ENCODE results near the gene SKP1.
"Not testable (repeated sequence)": the region's sequence is repeated elsewhere in the genome, so short reads cannot be mapped to it uniquely, and the experiment has no call there.

Gene SKP1

GRCh38 chr5:134176511-134177368 lies at the start of gene SKP1:
Gene SKP1, minus strand, starts transcription at chr5:134176950. Its CDS starts 2,928 bp downstream, at chr5:134174022.
- DNase-seq (ENCODE audit: low read depth): peak; percentile 78

GRCh38 chr5:134225780-134226440 lies 49.2 kb upstream of the SKP1 start, which contains the start of gene PPP2CA:
Gene PPP2CA, minus strand, starts transcription at chr5:134226073. Its CDS starts 212 bp downstream, at chr5:134225861.
- DNase-seq (ENCODE audit: low read depth): peak; percentile 99

GRCh38 chr5:134224888-134225779 lies 48.4 kb upstream of the SKP1 start:
- peak; percentile 57 for DNase-seq (ENCODE audit: low read depth)

- no peak for DNase-seq (ENCODE audit: low read depth)
These were observed 46.9 kb upstream of the SKP1 start for GRCh38 chr5:134223406-134224248.

GRCh38 chr5:134221690-134222089 lies 44.9 kb upstream of the SKP1 start:
- DNase-seq (ENCODE audit: low read depth): not testable (repeated sequence)

GRCh38 chr5:134215757-134216156 lies 39.0 kb upstream of the SKP1 start:
- DNase-seq (ENCODE audit: low read depth): no peak

- not testable (repeated sequence) for DNase-seq (ENCODE audit: low read depth)
These were observed 34.7 kb upstream of the SKP1 start for GRCh38 chr5:134211263-134212031.

- no peak for DNase-seq (ENCODE audit: low read depth)
These were observed 32.9 kb upstream of the SKP1 start for GRCh38 chr5:134209477-134210245.

- no peak for DNase-seq (ENCODE audit: low read depth)
These were observed 30.9 kb upstream of the SKP1 start for GRCh38 chr5:134207696-134208095.

GRCh38 chr5:134206627-134207160 lies 29.9 kb upstream of the SKP1 start:
- no peak for DNase-seq (ENCODE audit: low read depth)

GRCh38 chr5:134204575-134204974 lies 27.8 kb upstream of the SKP1 start:
- no peak for DNase-seq (ENCODE audit: low read depth)

- DNase-seq (ENCODE audit: low read depth): no peak
These were observed 26.9 kb upstream of the SKP1 start for GRCh38 chr5:134203630-134204029.

GRCh38 chr5:134195666-134196065 lies 18.9 kb upstream of the SKP1 start:
- DNase-seq (ENCODE audit: low read depth): no peak

- no peak for DNase-seq (ENCODE audit: low read depth)
These were observed 12.3 kb upstream of the SKP1 start for GRCh38 chr5:134189031-134189430.

GRCh38 chr5:134188092-134188491 lies 11.3 kb upstream of the SKP1 start:
- no peak for DNase-seq (ENCODE audit: low read depth)

- peak; percentile 57 for DNase-seq (ENCODE audit: low read depth)
These were observed 7.7 kb upstream of the SKP1 start for GRCh38 chr5:134184155-134185135.

GRCh38 chr5:134183481-134183880 lies 6.7 kb upstream of the SKP1 start:
- DNase-seq (ENCODE audit: low read depth): no peak

- no peak for DNase-seq (ENCODE audit: low read depth)
These were observed 1.3 kb upstream of the SKP1 start for GRCh38 chr5:134178096-134178419.
